SHP77 (cell line): ENCODE data around the gene MPRIP.
"Not testable (repeated sequence)": the region's sequence is repeated elsewhere in the genome, so short reads cannot be mapped to it uniquely, and the experiment has no call there.

Source experiments
- DNase-seq, 2 experiments: peaks; one replicate each; lab custom pipeline; 2025; lab: John Stamatoyannopoulos, UW

Gene MPRIP

GRCh38 chr17:17168401-17168800 lies 126.1 kb downstream of the MPRIP start:
- no peak for DNase-seq

DNA sequence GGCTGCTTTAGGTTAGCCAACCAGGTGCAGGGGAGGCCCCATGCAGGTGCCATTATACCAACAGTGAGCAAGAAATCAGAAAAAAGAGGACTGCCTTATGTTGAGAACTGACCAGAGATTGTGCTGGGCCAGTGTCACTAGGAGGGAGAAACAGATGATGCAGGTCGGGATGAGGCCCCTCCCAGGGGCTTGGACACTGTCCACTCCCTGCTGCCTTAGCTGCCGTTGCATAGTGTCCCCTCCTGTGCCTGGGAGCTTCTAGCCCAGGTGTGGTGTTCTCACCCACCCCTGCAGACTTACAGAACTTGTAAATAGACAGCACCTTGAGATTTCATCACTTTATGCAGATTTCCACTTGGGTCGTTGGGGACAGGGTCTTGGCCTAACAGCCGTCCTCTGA lies 127.1 kb downstream of the MPRIP start:
- no peak for DNase-seq

GRCh38 chr17:17170346-17170985 lies 128.2 kb downstream of the MPRIP start:
- DNase-seq = no peak

- DNase-seq = no peak
These were observed 128.9 kb downstream of the MPRIP start for GRCh38 chr17:17171186-17171585.

- no peak for DNase-seq
These were observed 130.0 kb downstream of the MPRIP start for GRCh38 chr17:17172001-17172939.

- DNase-seq = no peak
These were observed 130.7 kb downstream of the MPRIP start for GRCh38 chr17:17172990-17173389.

DNA sequence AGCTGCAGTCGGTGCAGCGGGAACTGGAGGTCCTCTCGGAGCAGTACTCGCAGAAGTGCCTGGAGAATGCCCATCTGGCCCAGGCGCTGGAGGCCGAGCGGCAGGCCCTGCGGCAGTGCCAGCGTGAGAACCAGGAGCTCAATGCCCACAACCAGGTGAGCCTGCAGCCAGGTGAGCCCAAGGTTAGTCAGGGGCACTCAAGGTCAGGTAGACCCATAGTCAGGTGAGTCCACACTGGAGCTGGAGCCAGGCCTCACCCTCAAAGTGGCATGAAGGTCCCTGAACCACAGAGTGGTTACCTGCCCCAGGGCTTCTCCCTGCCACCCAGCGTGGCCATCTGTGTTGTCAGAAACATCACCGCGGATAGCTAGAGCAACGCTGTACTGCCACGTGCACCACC lies 131.7 kb downstream of the MPRIP start:
- DNase-seq = no peak

- DNase-seq = no peak
These were observed 133.1 kb downstream of the MPRIP start for GRCh38 chr17:17175340-17175739.

GRCh38 chr17:17175917-17176316 lies 133.7 kb downstream of the MPRIP start:
- DNase-seq = no peak

DNA sequence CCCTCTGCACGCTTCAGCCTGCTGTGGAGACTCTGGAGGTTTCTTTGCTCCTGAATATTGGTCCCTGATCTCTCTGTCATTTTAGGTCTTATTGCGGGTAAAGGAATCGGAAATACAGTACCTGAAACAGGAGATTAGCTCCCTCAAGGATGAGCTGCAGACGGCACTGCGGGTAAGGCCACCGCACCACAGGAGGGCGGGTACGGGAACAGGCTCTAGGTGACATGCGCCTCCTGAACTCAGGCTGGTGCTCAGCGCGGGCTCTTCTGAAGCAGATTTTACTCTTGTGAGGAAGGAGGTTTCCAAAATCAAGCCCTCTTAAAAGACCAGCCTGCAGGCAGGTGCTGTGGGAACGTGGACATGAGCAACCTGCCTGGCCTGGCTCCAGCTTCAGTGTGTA lies 134.1 kb downstream of the MPRIP start:
- DNase-seq = no peak

GRCh38 chr17:17177176-17177575 lies 134.9 kb downstream of the MPRIP start:
- no peak for DNase-seq

DNA sequence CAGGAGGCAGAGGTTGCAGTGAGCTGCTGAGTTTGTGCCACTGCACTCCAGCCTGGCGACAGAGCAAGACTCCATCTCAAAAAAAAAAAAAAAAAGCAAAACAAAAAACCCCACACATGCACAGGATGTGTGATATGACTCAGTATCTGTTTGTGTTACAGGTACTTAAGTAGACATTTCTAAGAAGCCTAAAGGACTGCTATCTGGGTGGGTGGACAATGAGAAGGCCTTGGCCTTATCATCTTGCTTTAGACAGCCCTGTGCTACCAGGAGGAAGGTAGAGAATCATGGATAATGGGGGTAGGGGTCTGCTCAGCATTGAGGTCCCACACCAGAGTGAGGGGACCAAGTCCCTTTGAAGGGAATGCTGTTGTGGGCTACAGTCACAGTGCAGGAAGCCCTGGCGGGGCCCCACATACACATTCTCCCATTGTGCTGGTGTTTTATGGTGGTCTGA lies 137.1 kb downstream of the MPRIP start:
- DNase-seq = no peak

GRCh38 chr17:17180141-17180603 lies 137.9 kb downstream of the MPRIP start:
- no peak for DNase-seq

- no peak for DNase-seq
These were observed 138.7 kb downstream of the MPRIP start for GRCh38 chr17:17180741-17181525.

GRCh38 chr17:17181666-17182597 lies 139.7 kb downstream of the MPRIP start:
- DNase-seq = no peak

GRCh38 chr17:17182598-17183136 lies 140.4 kb downstream of the MPRIP start:
- no peak for DNase-seq

GRCh38 chr17:17183744-17184143 lies 141.5 kb downstream of the MPRIP start:
- no peak for DNase-seq

DNA sequence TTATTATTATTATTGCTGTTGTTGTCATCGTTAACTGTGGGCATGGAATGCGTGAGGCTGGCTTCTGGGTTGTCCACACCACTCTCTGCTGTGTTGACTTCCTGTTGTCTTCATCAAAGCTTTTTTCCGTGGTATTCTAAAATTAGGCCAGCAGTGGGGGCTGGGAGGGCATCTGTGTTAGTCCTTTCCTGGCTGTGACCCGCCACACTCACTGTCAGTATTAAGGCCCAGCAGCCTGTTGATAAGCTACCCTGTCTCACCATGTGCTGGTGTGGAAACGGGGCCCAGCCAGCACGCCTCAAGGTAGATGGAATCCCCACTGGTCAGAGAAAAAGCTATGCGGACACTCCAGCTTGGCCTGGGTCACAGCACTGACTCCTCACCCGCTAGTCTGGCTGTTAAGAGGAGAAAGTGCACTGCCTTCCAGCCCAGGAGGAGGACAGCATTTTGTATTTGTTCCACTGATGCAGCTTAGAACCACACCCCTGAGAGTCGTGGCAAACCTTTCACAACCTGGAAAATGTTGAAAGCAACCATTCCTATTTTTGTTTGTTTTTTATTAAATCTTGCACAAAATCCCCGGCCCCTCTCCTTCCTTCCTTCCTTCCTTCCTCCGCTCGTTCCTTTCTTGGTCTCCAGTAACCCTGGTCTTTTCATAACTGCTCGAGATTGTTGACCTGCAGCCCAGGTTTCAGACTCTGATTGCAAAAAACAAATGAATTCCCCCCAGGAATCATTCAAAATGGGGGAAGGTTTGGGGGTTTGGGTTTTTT lies 142.9 kb downstream of the MPRIP start:
- not testable (repeated sequence) for DNase-seq

DNA sequence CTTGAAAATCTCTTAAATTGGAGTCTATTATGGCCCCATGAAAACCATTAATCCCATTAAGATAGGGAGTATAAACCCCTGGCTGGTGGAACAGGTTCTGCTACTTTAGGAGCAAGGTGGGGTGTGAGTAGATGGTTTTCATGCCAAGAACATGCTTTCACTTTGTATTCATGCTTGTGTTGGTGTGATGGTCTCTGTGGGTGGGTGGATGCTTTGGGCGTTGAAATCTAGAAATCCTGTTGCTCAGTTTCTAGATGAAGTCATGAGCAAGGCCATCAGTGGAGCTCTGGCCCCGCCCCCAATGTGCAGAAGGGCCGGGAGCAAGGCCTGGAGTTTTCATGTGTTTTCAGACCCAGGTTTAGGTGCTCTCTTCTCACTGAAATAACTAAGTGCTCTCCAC lies 143.8 kb downstream of the MPRIP start:
- DNase-seq = no peak
